NCI-H1436 (cell line): ENCODE data around the gene PPIL1.
A peak's percentile ranks its signal among the peaks of the same experiment; 100 is the strongest.

Experiments used
- DNase-seq: peaks from one replicate; lab custom pipeline; 2025; lab: John Stamatoyannopoulos, UW

Gene PPIL1

GRCh38 chr6:36836111-36837021 lies 38.2 kb downstream of the PPIL1 start:
- DNase-seq: no peak

GRCh38 chr6:36834576-36835341 lies 39.8 kb downstream of the PPIL1 start:
- DNase-seq: no peak

GRCh38 chr6:36833182-36833789 lies 41.3 kb downstream of the PPIL1 start:
- no peak for DNase-seq

GRCh38 chr6:36832313-36832712 lies 42.3 kb downstream of the PPIL1 start:
- no peak for DNase-seq

- no peak for DNase-seq
Measured at GRCh38 chr6:36830577-36830976, 44.0 kb downstream of the PPIL1 start.

GRCh38 chr6:36829919-36830544 lies 44.6 kb downstream of the PPIL1 start:
- no peak for DNase-seq

GRCh38 chr6:36827261-36828079 lies 47.1 kb downstream of the PPIL1 start:
- DNase-seq: no peak

GRCh38 chr6:36826520-36827227 lies 47.9 kb downstream of the PPIL1 start:
- no peak for DNase-seq

- DNase-seq: no peak
Measured at GRCh38 chr6:36825994-36826393, 48.6 kb downstream of the PPIL1 start.

GRCh38 chr6:36825452-36825851 lies 49.2 kb downstream of the PPIL1 start:
- no peak for DNase-seq

- no peak for DNase-seq
Measured at GRCh38 chr6:36824253-36824652, 50.4 kb downstream of the PPIL1 start.

GRCh38 chr6:36823421-36824096 lies 51.0 kb downstream of the PPIL1 start:
- DNase-seq: no peak

- DNase-seq: peak; percentile 17
Measured at GRCh38 chr6:36822506-36823269, 51.9 kb downstream of the PPIL1 start.

- DNase-seq: peak; percentile 43
Measured at GRCh38 chr6:36821581-36822335, 52.8 kb downstream of the PPIL1 start.

- no peak for DNase-seq
Measured at GRCh38 chr6:36820700-36821580, 53.7 kb downstream of the PPIL1 start.

- no peak for DNase-seq
Measured at GRCh38 chr6:36818756-36819155, 55.8 kb downstream of the PPIL1 start.

- DNase-seq: no peak
Measured at GRCh38 chr6:36817847-36818246, 56.8 kb downstream of the PPIL1 start.
